ENCODE results near the gene ACTL7A. TPM values are rescaled to one million over a fixed set of nuclear protein-coding genes. Genes with fewer than 3 reads are reported as not detected.

ACTL7A gene, protein sequence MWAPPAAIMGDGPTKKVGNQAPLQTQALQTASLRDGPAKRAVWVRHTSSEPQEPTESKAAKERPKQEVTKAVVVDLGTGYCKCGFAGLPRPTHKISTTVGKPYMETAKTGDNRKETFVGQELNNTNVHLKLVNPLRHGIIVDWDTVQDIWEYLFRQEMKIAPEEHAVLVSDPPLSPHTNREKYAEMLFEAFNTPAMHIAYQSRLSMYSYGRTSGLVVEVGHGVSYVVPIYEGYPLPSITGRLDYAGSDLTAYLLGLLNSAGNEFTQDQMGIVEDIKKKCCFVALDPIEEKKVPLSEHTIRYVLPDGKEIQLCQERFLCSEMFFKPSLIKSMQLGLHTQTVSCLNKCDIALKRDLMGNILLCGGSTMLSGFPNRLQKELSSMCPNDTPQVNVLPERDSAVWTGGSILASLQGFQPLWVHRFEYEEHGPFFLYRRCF
- total RNA-seq = not detected

DNA sequence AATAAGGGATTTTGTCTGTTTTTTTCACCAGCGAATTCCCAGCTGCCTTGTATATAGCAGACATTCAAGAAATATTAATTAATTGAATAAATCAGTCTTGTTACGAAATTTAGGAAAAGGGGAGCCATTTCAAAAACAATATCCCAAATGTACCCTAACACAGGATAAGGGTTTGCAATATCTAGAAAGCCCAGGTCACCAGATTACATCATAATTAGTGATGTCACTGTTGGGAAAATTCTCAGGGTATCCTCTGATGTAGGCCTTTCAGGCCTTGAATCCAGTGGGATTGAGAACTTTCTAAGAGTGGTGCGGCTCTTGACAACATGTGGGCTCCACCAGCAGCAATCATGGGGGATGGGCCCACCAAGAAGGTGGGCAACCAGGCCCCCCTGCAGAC lies at the start of gene ACTL7A:
TSS of gene ACTL7A (plus strand) at position 270 of the 400 bp plus-strand sequence. CDS start at position 327, 57 bp downstream.
- Histone ChIP-seq H3K36me3 (no peaks in the 10 kb centered on the region), H3K27me3 (no peaks in the 10 kb centered on the region), H3K4me1 (no peaks in the 10 kb centered on the region), H3K27ac (no peak within 1 kb of the TSS), H3K4me3 (no peak within 1 kb of the TSS), H3K9me3 (no peaks in the 10 kb centered on the region)
- intact Hi-C loops (cut with DNase I; ENCODE audit: low total_unique reads) = no loop called here
- TF ChIP-seq POLR2AphosphoS5 (IDR thresholded peaks at IDR 0.05) (no peak), POLR2A (IDR thresholded peaks at IDR 0.05) (no peak)
- TF ChIP-seq, protein P1, sequence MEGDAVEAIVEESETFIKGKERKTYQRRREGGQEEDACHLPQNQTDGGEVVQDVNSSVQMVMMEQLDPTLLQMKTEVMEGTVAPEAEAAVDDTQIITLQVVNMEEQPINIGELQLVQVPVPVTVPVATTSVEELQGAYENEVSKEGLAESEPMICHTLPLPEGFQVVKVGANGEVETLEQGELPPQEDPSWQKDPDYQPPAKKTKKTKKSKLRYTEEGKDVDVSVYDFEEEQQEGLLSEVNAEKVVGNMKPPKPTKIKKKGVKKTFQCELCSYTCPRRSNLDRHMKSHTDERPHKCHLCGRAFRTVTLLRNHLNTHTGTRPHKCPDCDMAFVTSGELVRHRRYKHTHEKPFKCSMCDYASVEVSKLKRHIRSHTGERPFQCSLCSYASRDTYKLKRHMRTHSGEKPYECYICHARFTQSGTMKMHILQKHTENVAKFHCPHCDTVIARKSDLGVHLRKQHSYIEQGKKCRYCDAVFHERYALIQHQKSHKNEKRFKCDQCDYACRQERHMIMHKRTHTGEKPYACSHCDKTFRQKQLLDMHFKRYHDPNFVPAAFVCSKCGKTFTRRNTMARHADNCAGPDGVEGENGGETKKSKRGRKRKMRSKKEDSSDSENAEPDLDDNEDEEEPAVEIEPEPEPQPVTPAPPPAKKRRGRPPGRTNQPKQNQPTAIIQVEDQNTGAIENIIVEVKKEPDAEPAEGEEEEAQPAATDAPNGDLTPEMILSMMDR (IDR thresholded peaks at IDR 0.05) = no peak
- no peak for DNase-seq (ENCODE audit: low spot score in 2 of 2)

DNA sequence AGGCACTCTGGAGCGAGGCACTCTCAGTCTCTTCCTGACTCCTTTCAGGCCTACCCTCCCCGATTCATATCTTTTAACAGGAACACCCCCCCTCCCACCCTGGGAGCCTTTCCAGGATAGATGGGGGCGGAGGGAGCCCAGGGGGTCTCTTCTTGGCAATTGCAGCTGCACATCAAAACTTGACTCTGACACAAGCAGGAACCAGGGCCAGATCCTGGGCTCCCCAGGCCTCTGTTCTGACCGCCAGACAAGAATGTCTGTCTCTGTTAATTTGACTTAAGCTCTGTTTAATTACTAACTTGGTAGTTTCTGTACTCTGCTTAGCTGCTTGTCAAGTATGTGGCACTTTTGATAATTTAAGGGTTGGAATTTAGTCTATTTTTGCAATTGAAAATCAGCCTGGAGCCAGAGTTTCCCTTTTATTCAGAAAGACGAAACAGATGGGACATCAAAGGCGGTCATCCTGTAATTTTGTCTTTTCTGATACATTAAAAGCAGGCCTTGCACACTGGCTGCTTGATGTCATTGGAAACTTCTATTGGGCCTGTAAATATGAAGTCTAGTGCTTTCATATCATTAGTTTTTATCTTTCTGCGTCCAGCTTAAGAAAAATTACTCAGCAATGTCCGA lies 49.6 kb upstream of the ACTL7A start:
- no peak overlapping the region for H3K4me3 ChIP-seq
- no peaks in the 10 kb centered on the region for H3K4me1 ChIP-seq
- intact Hi-C loops (cut with DNase I; ENCODE audit: low total_unique reads) = no loop called here
- H3K9me3 ChIP-seq = no peaks in the 10 kb centered on the region
- TF ChIP-seq POLR2A (IDR thresholded peaks at IDR 0.05) = no peak
- TF ChIP-seq, protein P1 (IDR thresholded peaks at IDR 0.05) = no peak
- TF ChIP-seq POLR2AphosphoS5 (IDR thresholded peaks at IDR 0.05) = no peak
- H3K27me3 ChIP-seq = no peaks in the 10 kb centered on the region
- no peak overlapping the region for H3K27ac ChIP-seq
- no peaks in the 10 kb centered on the region for H3K36me3 ChIP-seq
- DNase-seq (ENCODE audit: low spot score in 2 of 2) = no peak

DNA sequence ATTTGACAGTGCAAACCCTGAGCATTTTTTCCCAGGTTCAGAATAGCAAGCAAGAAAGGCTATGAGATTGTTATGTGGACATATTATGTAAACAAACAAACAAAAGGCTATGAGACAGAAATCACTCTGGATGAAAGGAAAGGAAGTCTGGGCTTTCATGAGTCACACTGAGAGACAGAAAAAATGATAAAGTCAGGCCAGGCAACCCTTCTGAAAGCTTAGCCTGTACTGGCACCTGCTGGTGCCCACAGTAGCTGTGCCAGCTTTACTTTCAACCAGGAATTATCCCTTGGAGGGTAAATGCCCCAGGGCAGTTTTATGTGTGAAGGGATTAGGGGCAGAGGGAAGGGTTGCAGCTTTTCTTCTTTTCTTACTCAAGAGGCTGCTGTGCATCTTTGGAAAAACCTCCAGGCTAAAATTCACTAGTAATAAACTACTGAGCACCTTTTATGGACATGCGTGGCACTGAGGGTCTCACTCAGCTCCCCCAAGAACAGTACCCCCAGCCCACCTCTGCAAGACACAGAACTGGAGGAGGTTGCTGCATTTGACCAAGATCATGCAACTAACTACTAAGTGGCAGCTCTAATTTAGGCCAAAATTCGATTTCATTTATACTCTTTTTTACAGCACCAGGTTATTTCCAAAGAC lies 48.0 kb upstream of the ACTL7A start:
- TF ChIP-seq, protein P1 (IDR thresholded peaks at IDR 0.05) = no peak
- TF ChIP-seq POLR2AphosphoS5 (IDR thresholded peaks at IDR 0.05) (no peak), POLR2A (IDR thresholded peaks at IDR 0.05) (no peak)
- H3K27ac ChIP-seq = no peak overlapping the region
- H3K27me3 ChIP-seq = no peaks in the 10 kb centered on the region
- H3K36me3 ChIP-seq = no peaks in the 10 kb centered on the region
- no peak overlapping the region for H3K4me3 ChIP-seq
- no peaks in the 10 kb centered on the region for H3K9me3 ChIP-seq
- no peak for DNase-seq (ENCODE audit: low spot score in 2 of 2)
- intact Hi-C loops (cut with DNase I; ENCODE audit: low total_unique reads) = no loop called here
- no peaks in the 10 kb centered on the region for H3K4me1 ChIP-seq

DNA sequence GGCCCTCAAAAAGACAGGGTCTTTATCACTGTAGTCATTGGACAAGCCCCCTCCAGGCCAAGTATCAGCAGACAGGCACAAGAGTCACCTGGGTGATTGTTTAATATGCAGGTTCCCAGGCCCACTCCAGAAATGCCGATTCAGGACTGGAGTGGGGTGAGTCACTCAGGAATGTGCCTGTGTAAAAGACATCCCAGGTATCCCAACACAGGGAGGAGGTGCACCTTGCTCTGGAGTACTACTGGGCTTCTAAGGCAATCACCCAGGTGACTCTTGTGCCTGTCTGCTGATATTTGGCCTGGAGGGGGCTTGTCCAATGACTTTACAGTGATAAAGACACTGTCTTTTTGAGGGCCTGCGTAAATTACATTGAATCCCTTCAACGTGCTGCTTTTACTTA lies 46.9 kb upstream of the ACTL7A start:
- Histone ChIP-seq H3K9me3 (no peaks in the 10 kb centered on the region), H3K27me3 (no peaks in the 10 kb centered on the region), H3K4me3 (no peak overlapping the region), H3K4me1 (no peaks in the 10 kb centered on the region), H3K36me3 (no peaks in the 10 kb centered on the region), H3K27ac (no peak overlapping the region)
- DNase-seq (ENCODE audit: low spot score in 2 of 2) = no peak
- intact Hi-C loops (cut with DNase I; ENCODE audit: low total_unique reads) = no loop called here
- TF ChIP-seq, protein P1 (IDR thresholded peaks at IDR 0.05) = no peak
- no peak for TF ChIP-seq POLR2A (IDR thresholded peaks at IDR 0.05)
- no peak for TF ChIP-seq POLR2AphosphoS5 (IDR thresholded peaks at IDR 0.05)

DNA sequence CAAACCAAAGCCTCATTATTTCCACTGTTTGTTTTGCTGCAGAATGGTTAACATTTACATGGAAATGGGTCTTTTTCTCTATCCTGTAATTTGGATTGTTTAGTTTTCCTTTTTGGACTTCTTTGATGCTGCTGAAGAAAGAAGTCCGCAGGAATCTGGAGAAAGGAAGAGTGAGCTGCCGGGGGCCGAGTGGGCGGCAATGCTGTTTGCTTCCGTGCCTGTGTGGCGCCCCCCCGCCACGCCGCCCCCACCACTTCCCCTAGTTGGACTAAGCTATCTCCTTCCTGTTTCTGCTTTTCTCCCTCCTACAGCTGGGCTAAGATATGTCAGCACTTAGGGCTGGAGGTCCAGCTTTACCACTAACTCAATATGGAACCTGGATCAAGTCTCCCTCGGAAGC lies 46.0 kb upstream of the ACTL7A start:
- intact Hi-C loops (cut with DNase I; ENCODE audit: low total_unique reads) = no loop called here
- TF ChIP-seq, protein P1 (IDR thresholded peaks at IDR 0.05) = no peak
- TF ChIP-seq POLR2AphosphoS5 (IDR thresholded peaks at IDR 0.05) (no peak), POLR2A (IDR thresholded peaks at IDR 0.05) (no peak)
- Histone ChIP-seq H3K27ac (no peak overlapping the region), H3K4me3 (no peak overlapping the region), H3K4me1 (no peaks in the 10 kb centered on the region), H3K9me3 (no peaks in the 10 kb centered on the region), H3K36me3 (no peaks in the 10 kb centered on the region), H3K27me3 (no peaks in the 10 kb centered on the region)
- DNase-seq (ENCODE audit: low spot score in 2 of 2) = no peak
